HG03025 (cell line): ENCODE results near the gene CNBD2.
A peak's percentile ranks its signal among the peaks of the same experiment; 100 is the strongest.
"Not testable (repeated sequence)": the region's sequence is repeated elsewhere in the genome, so short reads cannot be mapped to it uniquely, and the experiment has no call there.

Experiments used
- ATAC-seq: cut with Tn5 transposase; IDR thresholded peaks from one replicate; pipeline ENCODE4 v1.9.1; 2021; ENCODE audit warnings: mild to moderate bottlenecking, moderate library complexity; ENCODE audit not compliant: unreplicated experiment, low FRiP score

Gene CNBD2

DNA sequence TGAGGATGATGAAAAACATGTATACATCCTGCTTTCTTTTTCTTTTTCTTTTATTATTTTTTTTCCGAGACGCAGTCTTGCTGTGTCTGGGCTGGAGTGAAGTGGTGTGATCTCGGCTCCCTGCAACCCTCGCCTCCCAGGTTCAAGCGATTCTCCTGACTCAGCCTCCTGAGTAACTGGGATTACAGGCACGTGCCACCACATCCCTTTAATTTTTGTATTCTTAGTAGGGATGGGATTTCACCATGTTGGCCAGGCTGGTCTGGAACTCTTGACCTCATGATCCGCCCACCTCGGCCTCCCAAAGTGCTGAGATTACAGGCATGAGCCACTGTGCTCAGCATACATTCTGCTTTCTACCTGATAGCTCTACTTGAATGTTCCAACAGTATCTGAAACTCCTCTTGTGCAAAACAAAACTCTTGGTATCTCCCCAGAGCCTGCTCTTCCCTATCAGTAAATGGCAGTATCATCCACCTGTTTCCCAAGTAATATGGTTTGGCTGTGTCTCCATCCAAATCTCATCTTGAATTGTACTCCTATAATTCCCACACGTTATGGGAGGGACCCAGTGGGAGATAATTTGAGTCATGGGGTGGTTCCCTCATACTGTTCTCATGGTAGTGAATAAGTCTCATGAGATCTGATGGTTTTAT is 85.6 kb downstream of the CNBD2 start:
- ATAC-seq, result not testable (repeated sequence)

DNA sequence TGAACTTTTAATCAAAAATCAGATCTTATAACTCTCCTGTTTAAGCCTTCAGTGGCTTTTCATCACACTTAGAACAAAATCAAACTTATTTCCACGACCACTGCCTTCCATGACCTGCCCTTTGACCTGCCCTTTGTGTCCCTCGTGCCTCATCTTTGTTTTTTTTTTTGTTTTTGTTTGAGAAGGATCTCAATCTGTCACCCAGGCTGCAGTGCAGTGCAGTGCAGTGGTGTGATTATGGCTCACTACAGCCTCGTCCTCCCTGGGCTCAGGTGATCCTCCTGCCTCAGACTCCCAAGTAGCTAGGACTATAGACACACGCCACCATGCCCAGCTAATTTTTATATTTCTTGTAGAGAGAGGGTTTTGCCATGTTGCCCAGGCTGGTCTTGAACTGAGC is 86.8 kb downstream of the CNBD2 start:
- ATAC-seq, result no peak

GRCh38 chr20:36060676-36061075 is 92.3 kb downstream of the CNBD2 start:
- no peak for ATAC-seq

- ATAC-seq, result no peak
Measured at GRCh38 chr20:36061754-36062153, 93.4 kb downstream of the CNBD2 start.

- ATAC-seq, result no peak
Measured at GRCh38 chr20:36062799-36063198, 94.4 kb downstream of the CNBD2 start.

- ATAC-seq, result no peak
Measured at GRCh38 chr20:36063916-36064657, 95.7 kb downstream of the CNBD2 start.

- peak; percentile 80 for ATAC-seq
Measured at GRCh38 chr20:36064658-36065426, 96.5 kb downstream of the CNBD2 start.

- ATAC-seq, result no peak
Measured at GRCh38 chr20:36065427-36065998, 97.1 kb downstream of the CNBD2 start.

GRCh38 chr20:36066777-36067176 is 98.4 kb downstream of the CNBD2 start:
- ATAC-seq, result no peak

DNA sequence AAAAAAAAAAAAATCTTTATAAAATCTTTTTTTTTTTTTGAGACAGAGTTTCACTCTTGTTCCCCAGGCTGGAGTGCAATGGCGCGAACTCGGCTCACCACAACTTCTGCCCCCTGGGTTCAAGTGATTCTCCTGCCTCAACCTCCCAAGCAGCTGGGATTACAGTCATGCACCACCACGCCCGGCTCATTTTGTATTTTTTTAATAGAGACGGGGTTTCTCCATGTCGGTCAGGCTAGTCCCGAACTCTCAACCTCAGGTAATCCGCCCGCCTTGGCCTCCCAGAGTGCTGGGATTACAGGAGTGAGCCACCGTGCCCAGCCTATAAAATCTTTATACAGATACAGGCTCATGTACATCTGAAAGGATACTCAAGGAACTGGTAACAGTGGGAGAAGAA is 100.1 kb downstream of the CNBD2 start:
- ATAC-seq, result not testable (repeated sequence)

GRCh38 chr20:36070451-36070850 is 102.1 kb downstream of the CNBD2 start:
- no peak for ATAC-seq

DNA sequence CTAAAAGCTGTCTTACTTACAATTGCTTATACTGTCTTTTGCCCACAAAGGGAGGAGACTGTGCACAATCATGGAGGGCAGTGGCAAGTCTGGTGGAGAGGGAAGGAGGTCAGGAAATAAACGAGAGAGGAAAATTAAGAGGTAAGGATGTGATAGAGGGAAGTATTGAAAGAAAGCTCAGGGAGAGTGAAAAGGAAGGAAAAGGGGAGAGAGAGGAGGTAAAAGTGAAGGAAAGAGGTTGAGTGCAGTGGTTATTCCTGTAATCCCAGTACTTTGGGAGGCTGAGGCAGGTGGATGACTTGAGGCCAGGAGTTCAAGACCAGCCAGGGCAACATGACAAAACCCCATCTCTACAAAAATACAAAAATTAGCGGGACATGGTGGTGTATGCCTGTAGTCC is 103.5 kb downstream of the CNBD2 start:
- ATAC-seq, result no peak

DNA sequence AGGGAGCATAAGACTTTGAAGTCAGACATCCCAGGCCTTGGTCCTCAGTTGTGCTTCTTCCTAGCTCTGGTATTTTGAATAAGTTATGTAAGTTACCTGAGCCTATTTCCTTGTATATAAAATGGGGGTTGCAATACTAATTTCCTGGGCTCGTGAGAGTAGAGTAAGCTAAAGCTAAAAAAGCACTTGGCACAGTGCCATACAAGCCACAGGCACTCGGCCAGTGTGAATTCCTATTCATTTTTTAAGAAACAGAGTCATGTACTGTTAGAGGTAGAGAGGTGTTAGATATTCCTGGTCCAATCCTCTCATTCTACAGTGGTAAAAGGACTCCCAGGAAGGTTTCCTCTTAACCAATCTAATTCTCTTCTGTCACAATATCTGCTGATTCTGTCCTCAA is 106.6 kb downstream of the CNBD2 start:
- ATAC-seq, result no peak

DNA sequence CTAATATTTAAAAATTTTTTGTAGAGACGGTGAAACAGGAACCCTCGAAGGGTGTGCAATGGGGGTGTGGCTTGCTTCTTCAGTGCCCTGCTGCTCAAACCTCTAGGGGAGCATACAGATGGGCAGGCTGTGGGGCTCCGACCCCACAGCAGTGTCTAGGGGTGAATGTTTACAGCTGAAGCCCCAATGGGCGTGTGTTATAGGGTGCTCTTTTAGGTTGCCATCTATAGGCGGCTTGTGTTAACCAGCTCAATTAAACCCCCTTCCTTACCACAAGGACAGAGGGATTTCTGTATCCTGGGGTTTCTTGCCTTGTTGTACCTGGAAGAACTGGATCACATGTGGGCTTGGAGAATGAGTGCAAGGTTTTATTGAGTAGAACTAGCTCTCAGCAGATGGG is 109.4 kb downstream of the CNBD2 start:
- not testable (repeated sequence) for ATAC-seq

DNA sequence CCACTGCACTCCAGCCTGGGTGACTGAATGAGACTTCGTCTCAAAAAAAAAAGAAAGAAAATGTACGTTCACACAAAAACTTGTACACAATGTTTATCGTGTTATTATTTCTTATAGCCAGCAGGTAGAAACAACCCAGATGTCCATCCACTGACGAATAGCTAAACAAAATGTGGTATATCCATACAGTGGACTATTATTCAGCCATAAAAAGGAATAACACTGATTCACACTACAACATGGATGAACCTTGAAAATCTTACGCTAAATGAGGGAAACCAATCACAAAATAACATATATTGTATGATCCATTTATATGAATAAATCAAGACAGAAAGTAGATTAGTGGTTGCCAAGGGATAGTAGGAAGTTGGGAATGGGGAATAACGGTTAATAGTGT is 111.1 kb downstream of the CNBD2 start:
- no peak for ATAC-seq

GRCh38 chr20:36079984-36080383 is 111.6 kb downstream of the CNBD2 start:
- ATAC-seq, result not testable (repeated sequence)
